HG03196 (cell line): ENCODE data around the gene EVA1B.

Experiments
- ATAC-seq: cut with Tn5 transposase; IDR thresholded peaks from one replicate; pipeline ENCODE4 v1.9.1; 2021; ENCODE audit not compliant: unreplicated experiment

Gene EVA1B

GRCh38 chr1:36320767-36321118 is 2.7 kb downstream of the EVA1B start:
- ATAC-seq = no peak

DNA sequence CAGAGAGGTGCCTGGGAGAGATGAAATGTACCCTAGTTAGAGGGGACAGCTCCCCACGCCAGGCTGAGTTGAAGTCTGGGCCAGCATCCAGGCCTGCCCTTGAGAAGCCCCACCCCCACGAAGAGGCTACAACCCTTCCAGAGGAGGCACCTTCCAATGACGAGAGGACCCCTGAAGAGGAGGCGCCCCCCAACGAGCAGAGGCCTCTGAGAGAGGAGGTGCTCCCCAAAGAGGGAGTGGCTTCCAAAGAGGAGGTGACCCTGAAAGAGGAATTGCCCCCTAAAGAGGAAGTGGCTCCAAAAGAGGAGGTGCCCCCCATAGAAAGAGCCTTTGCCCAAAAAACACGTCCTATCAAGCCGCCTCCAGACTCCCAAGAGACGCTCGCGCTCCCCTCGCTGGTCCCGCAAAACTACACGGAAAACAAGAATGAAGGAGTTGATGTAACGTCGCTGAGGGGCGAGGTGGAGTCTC is 3.1 kb downstream of the EVA1B start:
- ATAC-seq = no peak

- ATAC-seq = no peak
These were observed 14.0 kb downstream of the EVA1B start for GRCh38 chr1:36309397-36309796.

DNA sequence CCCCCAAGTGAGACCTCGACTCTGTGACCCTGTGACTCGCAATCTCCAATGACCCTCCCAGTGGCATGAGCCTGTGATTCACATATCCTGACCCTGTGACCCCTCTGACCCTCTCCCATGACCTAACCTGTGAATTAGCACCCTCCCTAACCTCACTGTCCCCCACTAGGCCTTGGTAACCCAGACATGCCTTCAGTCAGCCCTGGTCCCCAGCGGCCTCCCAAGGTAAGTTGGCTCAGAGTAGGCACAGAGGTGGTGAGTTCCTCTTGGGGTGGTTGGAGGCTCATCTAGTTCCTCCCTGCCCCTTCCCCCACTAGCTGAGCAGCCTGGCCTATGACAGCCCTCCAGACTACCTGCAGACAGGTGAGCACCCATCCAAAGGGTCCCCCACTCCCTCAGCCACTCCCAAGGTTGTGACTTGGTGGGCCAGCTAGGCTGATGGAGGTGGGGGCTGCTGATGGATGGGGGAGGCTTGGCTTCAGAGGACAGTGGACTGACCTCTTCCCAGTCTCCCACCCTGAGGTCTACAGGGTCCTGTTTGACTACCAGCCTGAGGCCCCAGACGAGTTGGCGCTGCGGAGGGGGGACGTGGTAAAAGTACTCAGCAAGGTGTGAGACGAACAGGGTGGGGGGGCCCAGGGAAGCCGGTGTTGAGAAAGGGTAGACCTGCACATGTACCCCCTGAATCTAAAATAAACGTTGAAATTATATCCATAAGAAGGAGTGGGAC is 15.7 kb downstream of the EVA1B start:
- no peak for ATAC-seq

GRCh38 chr1:36306902-36307456 is 16.5 kb downstream of the EVA1B start:
- ATAC-seq = peak; percentile 90

DNA sequence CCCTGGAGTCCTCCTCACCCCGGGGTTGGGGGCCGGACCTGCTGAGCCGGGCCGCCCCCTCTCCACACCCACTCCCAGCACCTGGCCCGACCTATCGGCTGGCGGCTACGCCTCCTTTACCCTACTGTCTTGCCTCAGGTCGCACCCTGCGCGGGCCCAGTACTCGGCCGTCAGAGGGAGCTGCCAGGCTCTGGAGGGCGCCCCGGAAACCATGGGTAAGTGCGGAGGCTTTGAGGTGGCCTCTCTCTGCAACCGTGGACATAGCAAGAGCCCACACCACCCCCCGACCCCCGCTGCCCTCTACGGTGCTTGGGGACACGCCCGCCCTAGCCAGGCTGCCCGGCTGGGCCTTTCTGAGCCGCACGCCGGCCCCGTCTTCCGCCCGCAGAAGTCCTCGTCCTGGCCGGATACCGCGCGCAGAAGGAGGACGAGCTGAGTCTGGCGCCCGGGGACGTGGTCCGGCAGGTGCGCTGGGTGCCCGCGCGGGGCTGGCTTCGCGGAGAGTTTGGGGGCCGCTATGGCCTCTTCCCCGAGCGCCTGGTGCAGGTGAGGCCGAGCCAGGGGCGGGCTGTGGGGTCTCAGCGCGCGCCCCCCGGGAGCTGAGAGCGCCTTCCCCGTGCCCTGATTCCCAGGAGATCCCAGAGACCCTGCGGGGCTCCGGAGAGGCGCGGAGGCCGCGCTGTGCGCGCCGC is 17.1 kb downstream of the EVA1B start, which contains the start of gene SH3D21:
Gene SH3D21 (plus strand): TSS at position 159 of the 692 bp plus-strand sequence. CDS start 53 bp downstream, at position 212.
- peak; percentile 35 for ATAC-seq

GRCh38 chr1:36305915-36306209 is 17.6 kb downstream of the EVA1B start:
- no peak for ATAC-seq

- ATAC-seq = no peak
These were observed 18.2 kb downstream of the EVA1B start for GRCh38 chr1:36304970-36305914.

- ATAC-seq = no peak
These were observed 18.9 kb downstream of the EVA1B start for GRCh38 chr1:36304521-36304920.

DNA sequence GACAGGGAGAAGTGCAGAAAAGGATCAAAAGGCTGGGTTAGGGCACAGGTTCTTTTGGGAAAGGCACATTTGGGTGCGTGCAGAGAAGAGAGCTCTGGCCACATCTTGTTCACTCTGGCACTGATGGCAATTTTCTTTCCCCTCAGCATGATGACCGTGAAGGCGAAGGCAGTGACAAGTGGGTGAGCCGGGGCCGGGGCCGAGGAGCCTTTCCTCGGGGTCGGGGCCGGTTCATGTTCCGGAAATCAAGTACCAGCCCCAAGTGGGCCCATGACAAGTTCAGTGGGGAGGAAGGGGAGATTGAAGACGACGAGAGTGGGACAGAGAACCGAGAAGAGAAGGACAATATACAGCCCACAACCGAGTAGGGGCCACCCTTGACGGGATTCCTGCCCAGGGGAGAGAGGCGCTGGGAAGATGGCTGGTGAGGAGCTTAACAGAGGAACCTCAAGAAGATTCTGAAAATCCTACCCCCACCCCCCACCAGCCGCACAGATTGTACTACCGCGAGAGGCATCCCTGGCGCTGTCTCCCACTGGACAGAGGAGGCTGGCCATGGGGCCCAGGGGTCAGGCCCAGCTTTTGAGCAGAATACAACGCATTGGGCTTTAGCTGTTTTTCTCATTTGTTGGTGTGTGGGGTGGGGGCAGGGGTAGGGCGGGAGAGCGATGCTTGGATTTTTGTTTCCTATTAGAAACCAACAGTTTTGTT is 19.6 kb downstream of the EVA1B start:
- no peak for ATAC-seq

- ATAC-seq = no peak
These were observed 20.2 kb downstream of the EVA1B start for GRCh38 chr1:36303244-36303643.

DNA sequence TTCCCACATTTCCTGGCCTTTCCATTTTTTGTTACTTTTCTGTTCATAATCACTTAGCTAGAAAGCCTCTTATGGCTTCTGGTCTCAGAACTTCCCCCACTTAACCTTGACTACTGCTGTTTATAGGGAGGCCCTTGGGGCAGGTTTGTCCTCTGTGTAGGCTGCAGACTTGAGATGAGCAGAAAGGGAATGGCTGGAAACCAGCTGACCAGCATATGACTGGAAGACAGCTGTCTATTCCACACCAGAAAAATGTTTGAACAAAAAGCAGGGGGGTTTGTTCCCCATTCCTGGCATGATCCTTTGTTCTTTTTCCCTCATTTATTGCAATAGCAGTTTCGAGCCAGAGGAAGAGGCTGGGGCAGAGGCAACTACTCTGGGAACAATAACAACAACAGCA is 22.2 kb downstream of the EVA1B start:
- no peak for ATAC-seq

DNA sequence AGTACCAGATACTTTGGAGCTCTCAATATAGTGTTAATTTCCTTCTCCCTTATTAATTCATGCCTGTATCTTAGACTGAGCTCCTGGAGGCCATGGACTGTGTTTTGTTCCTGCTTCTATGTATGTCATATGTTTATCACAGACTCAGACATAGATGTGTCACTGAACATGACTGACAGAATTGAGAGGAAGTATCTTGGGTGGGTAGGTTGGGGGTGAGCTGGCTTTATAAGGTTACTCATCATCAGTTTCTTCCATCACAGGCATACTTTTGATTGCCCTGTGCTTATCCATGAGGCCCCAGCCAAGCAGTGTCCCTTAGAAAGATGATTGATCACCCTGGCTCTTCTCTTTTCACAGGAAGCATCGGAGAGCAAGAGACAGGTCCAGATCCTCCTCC is 22.9 kb downstream of the EVA1B start:
- ATAC-seq = no peak

GRCh38 chr1:36298640-36299039 is 24.8 kb downstream of the EVA1B start:
- ATAC-seq = no peak

- no peak for ATAC-seq
These were observed 26.4 kb downstream of the EVA1B start for GRCh38 chr1:36297062-36297461.

GRCh38 chr1:36295390-36295789 is 28.1 kb downstream of the EVA1B start:
- ATAC-seq = no peak

- ATAC-seq = no peak
These were observed 35.9 kb downstream of the EVA1B start for GRCh38 chr1:36287595-36287994.

GRCh38 chr1:36286802-36287201 is 36.6 kb downstream of the EVA1B start:
- no peak for ATAC-seq

GRCh38 chr1:36285443-36286101 is 37.9 kb downstream of the EVA1B start:
- ATAC-seq = peak; percentile 61

- no peak for ATAC-seq
These were observed 38.9 kb downstream of the EVA1B start for GRCh38 chr1:36284517-36284916.
